ENCODE results near the gene CHRNA10. TPM values are rescaled to one million over a fixed set of nuclear protein-coding genes. Genes with fewer than 3 reads are reported as not detected.

Gene CHRNA10, protein sequence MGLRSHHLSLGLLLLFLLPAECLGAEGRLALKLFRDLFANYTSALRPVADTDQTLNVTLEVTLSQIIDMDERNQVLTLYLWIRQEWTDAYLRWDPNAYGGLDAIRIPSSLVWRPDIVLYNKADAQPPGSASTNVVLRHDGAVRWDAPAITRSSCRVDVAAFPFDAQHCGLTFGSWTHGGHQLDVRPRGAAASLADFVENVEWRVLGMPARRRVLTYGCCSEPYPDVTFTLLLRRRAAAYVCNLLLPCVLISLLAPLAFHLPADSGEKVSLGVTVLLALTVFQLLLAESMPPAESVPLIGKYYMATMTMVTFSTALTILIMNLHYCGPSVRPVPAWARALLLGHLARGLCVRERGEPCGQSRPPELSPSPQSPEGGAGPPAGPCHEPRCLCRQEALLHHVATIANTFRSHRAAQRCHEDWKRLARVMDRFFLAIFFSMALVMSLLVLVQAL
- 0.76 to 1.5 TPM (median 1.1 TPM) in 5 replicates for total RNA-seq (2022; extraction: Qiagen RNA extraction)

DNA sequence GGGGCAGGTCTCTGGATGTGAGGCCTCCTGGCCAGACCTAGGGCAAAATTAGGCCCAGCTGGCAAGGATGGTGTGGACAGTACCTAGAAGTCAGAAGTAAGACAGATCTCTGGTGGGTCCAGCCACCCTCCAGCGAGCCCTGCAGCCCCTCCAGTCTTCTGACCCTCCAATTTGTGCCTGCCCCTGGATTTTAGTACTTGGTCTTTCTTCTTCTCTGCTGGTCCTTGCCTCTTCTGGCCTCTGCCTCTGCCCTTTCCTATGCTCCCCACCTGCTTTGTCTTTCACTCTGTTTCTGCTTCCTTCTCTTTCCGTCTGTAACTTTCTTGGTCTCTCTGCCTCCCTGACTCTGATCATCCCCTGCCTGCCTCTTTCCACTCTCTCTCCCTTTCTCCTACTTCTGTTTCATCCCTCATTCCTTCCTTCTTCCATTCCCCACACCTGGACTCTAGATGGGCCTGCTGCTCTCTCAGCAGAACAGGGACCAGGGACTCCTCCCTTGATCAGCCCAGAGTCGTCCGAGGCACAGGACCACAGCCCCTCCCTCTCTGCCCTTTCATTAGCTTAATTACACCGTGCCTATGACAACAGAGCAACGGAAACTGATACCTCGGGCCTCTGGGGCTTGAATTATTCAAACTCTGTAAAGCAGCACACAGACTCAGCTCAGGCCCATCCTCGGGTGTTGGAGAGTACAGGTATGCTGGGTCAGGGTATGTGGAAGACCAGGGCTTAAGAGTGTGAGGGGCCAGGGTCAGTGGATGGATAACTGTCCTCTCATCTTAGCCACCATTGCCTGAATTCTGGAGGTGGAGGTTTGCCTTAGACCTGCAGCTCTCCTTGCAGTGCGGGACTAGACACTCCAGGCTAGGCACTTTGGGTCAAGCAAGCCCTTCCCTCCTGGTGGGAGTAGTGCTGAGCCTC is at the start of gene CHRNA10:
Gene CHRNA10 (minus strand): TSS at position 51 of the 921 bp plus-strand sequence. CDS start 72 bp downstream, outside the sequence.

GRCh38 chr11:3644817-3645235 is 26.4 kb downstream of the CHRNA10 start, which contains the start of gene ART1:
Gene ART1, plus strand, starts transcription at chr11:3645128. Its CDS starts 14,086 bp downstream, at chr11:3659214.

GRCh38 chr11:3641701-3642070 is 29.5 kb downstream of the CHRNA10 start, which contains the start of gene ART5:
Gene ART5, minus strand, starts transcription at chr11:3641992. Its CDS starts 130 bp downstream, at chr11:3641862.

Other genes with a start within 250 kb of the CHRNA10 start
- gene ART5, start 29.4 kb downstream of the CHRNA10 start, total RNA-seq (2022; extraction: Qiagen RNA extraction) = 0.23 to 0.43 TPM (median 0.41 TPM) in 5 replicates
- not detected in 5 replicates for gene ART1, start 26.3 kb downstream of the CHRNA10 start, total RNA-seq (2022; extraction: Qiagen RNA extraction)
- 58.6 to 74.2 TPM (median 66.4 TPM) in 5 replicates for gene NUP98, start 126.2 kb upstream of the CHRNA10 start, total RNA-seq (2022; extraction: Qiagen RNA extraction)
- 18.2 to 23.4 TPM (median 20.7 TPM) in 5 replicates for gene PGAP2, start 137.2 kb upstream of the CHRNA10 start, total RNA-seq (2022; extraction: Qiagen RNA extraction)
- 99.6 to 113 TPM (median 111 TPM) in 5 replicates for gene RHOG, start 169.6 kb upstream of the CHRNA10 start, total RNA-seq (2022; extraction: Qiagen RNA extraction)
- gene STIM1, start 184.3 kb upstream of the CHRNA10 start, total RNA-seq (2022; extraction: Qiagen RNA extraction) = 22.6 to 28.1 TPM (median 25.7 TPM) in 5 replicates

Data from A549 treated with Mapracorat at 1 μM for 4 hours (cell line).